ENCODE measurements around the gene DPM2.

DNA sequence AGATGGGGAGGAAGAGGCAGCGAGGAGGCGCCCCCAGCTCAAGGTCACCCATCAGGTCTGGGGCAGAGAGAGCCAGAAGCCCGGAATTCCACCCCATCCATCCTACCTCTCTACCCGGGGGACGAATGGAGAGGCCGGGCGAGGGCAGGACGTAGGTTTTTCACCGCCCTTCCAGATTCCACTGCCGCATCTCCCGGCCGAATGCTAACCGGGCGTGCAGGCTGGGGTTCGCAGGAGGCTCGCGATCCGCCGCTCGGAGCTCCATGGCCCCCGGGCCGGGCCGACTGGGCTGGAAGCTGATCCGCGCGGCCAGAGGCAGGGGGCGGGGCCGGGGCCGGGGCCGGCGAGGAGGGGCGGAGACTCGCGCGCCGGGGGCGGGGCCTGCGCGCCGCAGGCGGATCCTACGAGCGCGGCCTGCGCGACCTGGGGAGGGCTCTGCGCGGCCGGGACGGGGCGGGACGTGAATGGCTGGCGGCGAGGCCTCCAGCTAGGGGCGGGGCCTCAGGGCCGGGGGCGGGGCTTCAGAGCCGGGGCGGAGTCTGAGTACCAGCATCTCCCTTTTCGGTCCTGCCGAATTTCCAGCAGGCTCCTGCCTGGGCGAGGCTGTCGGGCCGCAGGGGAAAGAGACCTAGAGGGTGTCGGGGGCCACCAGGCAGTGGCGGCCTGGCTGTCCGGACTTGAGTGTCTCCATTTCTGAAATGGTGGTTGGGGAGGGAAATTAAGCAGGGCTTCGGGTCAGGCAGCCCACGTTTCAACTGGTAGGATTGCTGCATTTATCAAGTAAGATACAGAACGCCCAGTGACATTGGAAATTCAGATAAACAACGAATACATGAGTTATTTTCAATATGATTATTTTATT lies 20.7 kb downstream of the DPM2 start, which contains the start of gene ST6GALNAC4:
- TF ChIP-seq, protein P1, sequence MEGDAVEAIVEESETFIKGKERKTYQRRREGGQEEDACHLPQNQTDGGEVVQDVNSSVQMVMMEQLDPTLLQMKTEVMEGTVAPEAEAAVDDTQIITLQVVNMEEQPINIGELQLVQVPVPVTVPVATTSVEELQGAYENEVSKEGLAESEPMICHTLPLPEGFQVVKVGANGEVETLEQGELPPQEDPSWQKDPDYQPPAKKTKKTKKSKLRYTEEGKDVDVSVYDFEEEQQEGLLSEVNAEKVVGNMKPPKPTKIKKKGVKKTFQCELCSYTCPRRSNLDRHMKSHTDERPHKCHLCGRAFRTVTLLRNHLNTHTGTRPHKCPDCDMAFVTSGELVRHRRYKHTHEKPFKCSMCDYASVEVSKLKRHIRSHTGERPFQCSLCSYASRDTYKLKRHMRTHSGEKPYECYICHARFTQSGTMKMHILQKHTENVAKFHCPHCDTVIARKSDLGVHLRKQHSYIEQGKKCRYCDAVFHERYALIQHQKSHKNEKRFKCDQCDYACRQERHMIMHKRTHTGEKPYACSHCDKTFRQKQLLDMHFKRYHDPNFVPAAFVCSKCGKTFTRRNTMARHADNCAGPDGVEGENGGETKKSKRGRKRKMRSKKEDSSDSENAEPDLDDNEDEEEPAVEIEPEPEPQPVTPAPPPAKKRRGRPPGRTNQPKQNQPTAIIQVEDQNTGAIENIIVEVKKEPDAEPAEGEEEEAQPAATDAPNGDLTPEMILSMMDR (IDR thresholded peaks at IDR 0.05) = no peak
- peak in 1 of 2 donors; percentile 44 for TF ChIP-seq POLR2A (IDR thresholded peaks at IDR 0.05)

Data from thyroid gland (tissue), 4 donors.